CD4-positive, alpha-beta T cell (primary cell): Measurements from ENCODE around the gene PRRG2. TPM values are rescaled to one million over a fixed set of nuclear protein-coding genes. Genes with fewer than 3 reads are reported as not detected.

Experiments
- ATAC-seq: fragments of 200-7000 bp; cut with Tn5 transposase; one replicate; pipeline ENCODE4 v1.10.0; 2022; ENCODE audit warnings: mild to moderate bottlenecking; ENCODE audit not compliant: poor library complexity
- CTCF ChIA-PET: fragments of 350-600 bp; sonication (Branson Sonifier 250); formaldehyde crosslinking; loops from one replicate; lab custom pipeline; 2021; ENCODE audit warnings: antibody characterized with exemption, inconsistent platforms; lab: Charles Lee
- POLR2A ChIA-PET: fragments of 350-600 bp; sonication (Branson Sonifier 250); formaldehyde crosslinking; loops from one replicate; lab custom pipeline; 2021; ENCODE audit warnings: antibody characterized with exemption, inconsistent platforms; lab: Charles Lee
- DNase-seq, 14 experiments: peaks; one replicate each; pipeline ENCODE4 v3.0.0-alpha.2; 2013 to 2020; ENCODE audit warnings: mixed read lengths in 2 of 14
- H3K27ac ChIP-seq, 2 donors: one replicate each; pipeline versions ENCODE4 v1.5.1 to v1.7.0; 2013; ENCODE audit warnings: low read length in 2 of 2, low read depth in 1 of 2, mild to moderate bottlenecking in 1 of 2
- H3K27me3 ChIP-seq, 2 experiments: 1 replicate in 1 of 2; 2 replicates in 1 of 2; pipeline versions ENCODE4 v1.6.1 to v1.7.0; 2013; ENCODE audit warnings: low read length in 2 of 2, control low read depth in 1 of 2, mild to moderate bottlenecking in 1 of 2, moderate library complexity in 1 of 2; ENCODE audit not compliant: insufficient read depth in 2 of 2, control insufficient read depth in 1 of 2
- H3K36me3 ChIP-seq: one replicate; pipeline ENCODE4 v1.6.1; 2013; ENCODE audit warnings: low read length, control low read depth; ENCODE audit not compliant: insufficient read depth
- H3K4me1 ChIP-seq: one replicate; pipeline ENCODE4 v1.6.1; 2013; ENCODE audit warnings: low read length, control low read depth; ENCODE audit not compliant: insufficient read depth
- H3K4me3 ChIP-seq: one replicate; pipeline ENCODE4 v1.5.1; 2013; ENCODE audit warnings: mild to moderate bottlenecking, low read length, moderate library complexity
- H3K9me3 ChIP-seq, 2 experiments: 1 replicate in 1 of 2; 2 replicates in 1 of 2; pipeline versions ENCODE4 v1.6.1 to v1.7.0; 2013; ENCODE audit warnings: low read length in 2 of 2, mild to moderate bottlenecking in 2 of 2, control low read depth in 1 of 2, moderate library complexity in 1 of 2; ENCODE audit not compliant: control insufficient read depth in 1 of 2, insufficient read depth in 1 of 2
- H3K27ac Mint-ChIP-seq: one replicate; pipeline ENCODE4 v1.8.0; 2020; ENCODE audit warnings: mixed read lengths
- H3K27me3 Mint-ChIP-seq: one replicate; pipeline ENCODE4 v1.8.0; 2021; ENCODE audit warnings: mixed read lengths
- H3K36me3 Mint-ChIP-seq: one replicate; pipeline ENCODE4 v1.8.0; 2021; ENCODE audit warnings: low read depth, mixed read lengths
- H3K4me1 Mint-ChIP-seq: one replicate; pipeline ENCODE4 v1.8.0; 2021; ENCODE audit warnings: low read depth, mixed read lengths
- H3K4me3 Mint-ChIP-seq: one replicate; pipeline ENCODE4 v1.8.0; 2020; ENCODE audit warnings: mild to moderate bottlenecking, mixed read lengths
- H3K9me3 Mint-ChIP-seq: one replicate; pipeline ENCODE4 v1.8.0; 2020; ENCODE audit warnings: mixed read lengths
- CTCF ChIP-seq: fragments of 200-600 bp; IDR thresholded peaks from one replicate; pipeline ENCODE4 v1.8.0; 2022; ENCODE audit warnings: antibody characterized with exemption, mild to moderate bottlenecking
- intact Hi-C, 2 experiments: fragments of 100-400 bp; cut with DNase I in 1 of 2; cut with micrococcal nuclease in 1 of 2; formaldehyde crosslinking; loops; one replicate each; pipeline versions ENCODE4 v1.15.1 to v1.9.0; 2023 to 2025; cut with DNase I, micrococcal nuclease
- total RNA-seq, 174 experiments: library from RNA in 2 of 174; stranded (reverse) in 2 of 174; gene quantifications; one replicate each; pipeline ENCODE4 v1.2.3 and lab custom pipeline; 2021 to 2026

PRRG2 gene
- total RNA-seq, 2 experiments from 2014 or later = 0.49 to 0.78 TPM

GRCh38 chr19:49639401-49640112 is 58.4 kb downstream of the PRRG2 start:
- H3K9me3 ChIP-seq = no peaks in the 10 kb centered on the region
- DNase-seq (peak in 1 of 14 experiments; percentile 33), ATAC-seq (no peak)
- H3K4me1 Mint-ChIP-seq = peaks cover 63% of the 10 kb centered on the region
- H3K27ac Mint-ChIP-seq = peak overlapping the region; percentile 97
- no peaks in the 10 kb centered on the region for H3K27me3 Mint-ChIP-seq
- no peaks in the 10 kb centered on the region for H3K27me3 ChIP-seq
- intact Hi-C loops = loop anchor here (1.0 to 5.0 kb wide), 7 partner anchors 17 to 388 kb away; partner anchors contain the start of genes AKT1S1 (in 1 of the 2), TBC1D17 (in 1 of the 2), VRK3 (in 1 of the 2) and ZNF473 (in 1 of the 2)
- ChIA-PET POLR2A (interaction anchor here (0.5 to 5.5 kb wide), 30 partner anchors 8 to 1314 kb away, joined by 3 to 125 read pairs (median 4); partner anchors contain the start of genes AKT1S1, ALDH16A1, BCL2L12 and EMP3), CTCF (interaction anchor here (0.8 to 1.8 kb wide), 6 partner anchors 21 to 105 kb away, joined by 3 to 6 read pairs (median 3); no protein-coding TSS in a partner anchor)
- peak overlapping the region; percentile 22 to 35 for H3K27ac ChIP-seq
- peaks cover 57% of the 10 kb centered on the region for H3K4me1 ChIP-seq
- no peak for TF ChIP-seq CTCF
- H3K36me3 Mint-ChIP-seq = peaks cover 5% of the 10 kb centered on the region
- H3K4me3 ChIP-seq = peak overlapping the region; percentile 61
- H3K36me3 ChIP-seq = peaks cover under 1% of the 10 kb centered on the region
- H3K9me3 Mint-ChIP-seq = no peaks in the 10 kb centered on the region
- H3K4me3 Mint-ChIP-seq = peak overlapping the region; percentile 95

- Mint-ChIP-seq H3K36me3 (peaks cover 6% of the 10 kb centered on the region), H3K9me3 (no peaks in the 10 kb centered on the region), H3K27me3 (no peaks in the 10 kb centered on the region), H3K4me3 (peak within 1 kb of the TSS; percentile 95), H3K4me1 (peaks cover 65% of the 10 kb centered on the region), H3K27ac (peak within 1 kb of the TSS; percentile 97)
- H3K4me3 ChIP-seq = peak within 1 kb of the TSS; percentile 78
- TF ChIP-seq CTCF = no peak
- H3K27ac ChIP-seq = peak within 1 kb of the TSS; percentile 91 to 96
- no peaks in the 10 kb centered on the region for H3K9me3 ChIP-seq
- peak; percentile 97 to 100 (median 99) for DNase-seq
- peak; percentile 66 for ATAC-seq
- intact Hi-C loops = loop anchor here (1.0 to 5.0 kb wide), 5 partner anchors 24 to 387 kb away; partner anchors contain the start of genes AKT1S1 (in 1 of the 2), TBC1D17 (in 1 of the 2), VRK3 (in 1 of the 2) and ZNF473 (in 1 of the 2)
- H3K27me3 ChIP-seq = no peaks in the 10 kb centered on the region
- POLR2A ChIA-PET = interaction anchor here (0.5 to 5.5 kb wide), 34 partner anchors 9 to 1315 kb away, joined by 3 to 125 read pairs (median 4); partner anchors contain the start of genes AKT1S1, ALDH16A1, BCL2L12 and EMP3
- CTCF ChIA-PET = interaction anchor here (0.8 to 1.8 kb wide), 7 partner anchors 26 to 106 kb away, joined by 3 to 6 read pairs (median 3); partner anchors contain the start of genes BCL2L12 and IRF3
- peaks cover 8% of the 10 kb centered on the region for H3K36me3 ChIP-seq
- peaks cover 64% of the 10 kb centered on the region for H3K4me1 ChIP-seq
Observed at GRCh38 chr19:49640113-49640898, 59.2 kb downstream of the PRRG2 start, which contains the start of gene RRAS. Gene RRAS, minus strand, starts transcription at chr19:49640143. Its CDS starts 45 bp downstream, at chr19:49640098.

Other genes starting within 250 kb of the PRRG2 start
- 100 to 1,000 TPM; 329 to 350 TPM for gene CD37, start 245.9 kb upstream of the PRRG2 start, total RNA-seq
- gene TEAD2, start 218.9 kb upstream of the PRRG2 start, total RNA-seq = not detected
- gene DKKL1, start 217.4 kb upstream of the PRRG2 start, total RNA-seq = not detected
- gene KASH5, start 193.1 kb upstream of the PRRG2 start, total RNA-seq = not detected
- not detected for gene PTH2, start 157.9 kb upstream of the PRRG2 start, total RNA-seq
- gene GFY, start 155.9 kb upstream of the PRRG2 start, total RNA-seq = not detected
- not detected for gene SLC17A7, start 139.8 kb upstream of the PRRG2 start, total RNA-seq
- gene PIH1D1, start 129.5 kb upstream of the PRRG2 start, total RNA-seq = 100 to 1,000 TPM; 145 to 151 TPM
- gene ALDH16A1, start 128.1 kb upstream of the PRRG2 start, total RNA-seq = 10 to 100 TPM; 25.1 to 25.8 TPM
- gene FLT3LG, start 107.1 kb upstream of the PRRG2 start, total RNA-seq = 100 to 1,000 TPM; 311 to 325 TPM
- 1,000 to 10,000 TPM; 5,328 to 5,481 TPM for gene RPL13A, start 93.7 kb upstream of the PRRG2 start, total RNA-seq
- gene RPS11, start 84.9 kb upstream of the PRRG2 start, total RNA-seq = 1,000 to 10,000 TPM; 2,912 to 3,041 TPM
- 10 to 100 TPM; 50.2 to 52.5 TPM for gene FCGRT, start 68.7 kb upstream of the PRRG2 start, total RNA-seq
- 1 to 10 TPM; 4.8 to 7.8 TPM for gene RCN3, start 53.3 kb upstream of the PRRG2 start, total RNA-seq
- 100 to 1,000 TPM; 202 to 203 TPM for gene NOSIP, start 760 bp upstream of the PRRG2 start, total RNA-seq
- 10 to 100 TPM; 41.7 to 42.2 TPM for gene PRR12, start 9.9 kb downstream of the PRRG2 start, total RNA-seq
- 1 to 10 TPM; 4.2 to 4.7 TPM for gene RRAS, start 58.8 kb downstream of the PRRG2 start, total RNA-seq
- 10 to 100 TPM; 30.6 to 34.8 TPM for gene SCAF1, start 60.9 kb downstream of the PRRG2 start, total RNA-seq
- 100 to 1,000 TPM; 109 to 119 TPM for gene IRF3, start 84.5 kb downstream of the PRRG2 start, total RNA-seq
- 10 to 100 TPM in 1 of 2 experiments, 1 to 10 TPM in 1; 9.9 to 11.3 TPM for gene BCL2L12, start 84.6 kb downstream of the PRRG2 start, total RNA-seq
- 10 to 100 TPM; 41.5 to 46.4 TPM for gene PRMT1, start 96.0 kb downstream of the PRRG2 start, total RNA-seq
- 1 to 10 TPM; 2.1 to 2.5 TPM for gene ADM5, start 108.3 kb downstream of the PRRG2 start, total RNA-seq
- under 1 TPM; 0.47 to 0.59 TPM for gene CPT1C, start 109.8 kb downstream of the PRRG2 start, total RNA-seq
- gene TSKS, start 182.0 kb downstream of the PRRG2 start, total RNA-seq = 1 to 10 TPM; 2.1 to 2.9 TPM
- gene AP2A1, start 185.7 kb downstream of the PRRG2 start, total RNA-seq = 10 to 100 TPM; 28.2 to 28.9 TPM
- gene FUZ, start 232.0 kb downstream of the PRRG2 start, total RNA-seq = 10 to 100 TPM; 14.9 to 15.2 TPM
- 10 to 100 TPM; 67.2 to 67.8 TPM for gene MED25, start 237.0 kb downstream of the PRRG2 start, total RNA-seq